NCI-H1105 treated with DMSO at 0.1 percent for 48 hours (cell line): ENCODE measurements around the gene BARX2.
"Not testable (repeated sequence)": the region's sequence is repeated elsewhere in the genome, so short reads cannot be mapped to it uniquely, and the experiment has no call there.

Experiments used
- DNase-seq: peaks from one replicate; lab custom pipeline; 2025; lab: John Stamatoyannopoulos, UW

Gene BARX2

GRCh38 chr11:129375751-129376657 lies at the start of gene BARX2:
TSS of gene BARX2 (plus strand) at chr11:129375848. CDS start at chr11:129376036, 188 bp downstream.
- peak; percentile 81 for DNase-seq

GRCh38 chr11:129326921-129327320 lies 48.7 kb upstream of the BARX2 start:
- DNase-seq = no peak

- not testable (repeated sequence) for DNase-seq
Observed at GRCh38 chr11:129327708-129328107, 47.9 kb upstream of the BARX2 start.

GRCh38 chr11:129328756-129329155 lies 46.9 kb upstream of the BARX2 start:
- DNase-seq = no peak

- no peak for DNase-seq
Observed at GRCh38 chr11:129331217-129331616, 44.4 kb upstream of the BARX2 start.

GRCh38 chr11:129331871-129332274 lies 43.8 kb upstream of the BARX2 start:
- DNase-seq = peak; percentile 98

- DNase-seq = peak; percentile 24
Observed at GRCh38 chr11:129333873-129334272, 41.8 kb upstream of the BARX2 start.

- peak; percentile 22 for DNase-seq
Observed at GRCh38 chr11:129344301-129344940, 31.2 kb upstream of the BARX2 start.

GRCh38 chr11:129346916-129347315 lies 28.7 kb upstream of the BARX2 start:
- no peak for DNase-seq

GRCh38 chr11:129348813-129349212 lies 26.8 kb upstream of the BARX2 start:
- DNase-seq = no peak

GRCh38 chr11:129352676-129353075 lies 23.0 kb upstream of the BARX2 start:
- DNase-seq = no peak

- no peak for DNase-seq
Observed at GRCh38 chr11:129354691-129355090, 21.0 kb upstream of the BARX2 start.

- no peak for DNase-seq
Observed at GRCh38 chr11:129359748-129360147, 15.9 kb upstream of the BARX2 start.

- DNase-seq = peak; percentile 96
Observed at GRCh38 chr11:129364143-129364654, 11.4 kb upstream of the BARX2 start.

GRCh38 chr11:129365816-129366215 lies 9.8 kb upstream of the BARX2 start:
- no peak for DNase-seq

- DNase-seq = no peak
Observed at GRCh38 chr11:129366737-129367597, 8.7 kb upstream of the BARX2 start.

GRCh38 chr11:129368889-129369672 lies 6.6 kb upstream of the BARX2 start:
- DNase-seq = peak; percentile 43

GRCh38 chr11:129370715-129371114 lies 4.9 kb upstream of the BARX2 start:
- DNase-seq = no peak

- no peak for DNase-seq
Observed at GRCh38 chr11:129372609-129373488, 2.8 kb upstream of the BARX2 start.

- DNase-seq = no peak
Observed at GRCh38 chr11:129373489-129373953, 2.1 kb upstream of the BARX2 start.
